Epithelial cell of proximal tubule (primary cell): Measurements from ENCODE around the gene PRDM12. TPM values are rescaled to one million over a fixed set of nuclear protein-coding genes. Genes with fewer than 3 reads are reported as not detected.

Experiments
- DNase-seq: peaks from one replicate; pipeline ENCODE4 v3.0.0-alpha.2; 2011; ENCODE audit warnings: low read depth
- H3K4me3 ChIP-seq: 2 replicates; pipeline ENCODE4 v1.5.1; 2011; ENCODE audit warnings: low read depth, mild to moderate bottlenecking, low read length
- total RNA-seq: library from RNA; depleted of rRNA; stranded (reverse); fragments of >200 nt; gene quantifications from 2 replicates; pipeline ENCODE4 v1.2.3, GENCODE V29; 2015
- TF ChIP-seq, protein P1 (sequence below): conservative IDR thresholded peaks from 2 replicates; pipeline ENCODE4 v1.5.1; 2012; ENCODE audit warnings: low read depth, mild to moderate bottlenecking, low read length

The PRDM12 gene
- total RNA-seq, 1 donor from 2014 or later, result not detected

- H3K4me3 ChIP-seq, result peak overlapping the region; percentile 52
- DNase-seq, result peak; percentile 57
- TF ChIP-seq, protein P1, sequence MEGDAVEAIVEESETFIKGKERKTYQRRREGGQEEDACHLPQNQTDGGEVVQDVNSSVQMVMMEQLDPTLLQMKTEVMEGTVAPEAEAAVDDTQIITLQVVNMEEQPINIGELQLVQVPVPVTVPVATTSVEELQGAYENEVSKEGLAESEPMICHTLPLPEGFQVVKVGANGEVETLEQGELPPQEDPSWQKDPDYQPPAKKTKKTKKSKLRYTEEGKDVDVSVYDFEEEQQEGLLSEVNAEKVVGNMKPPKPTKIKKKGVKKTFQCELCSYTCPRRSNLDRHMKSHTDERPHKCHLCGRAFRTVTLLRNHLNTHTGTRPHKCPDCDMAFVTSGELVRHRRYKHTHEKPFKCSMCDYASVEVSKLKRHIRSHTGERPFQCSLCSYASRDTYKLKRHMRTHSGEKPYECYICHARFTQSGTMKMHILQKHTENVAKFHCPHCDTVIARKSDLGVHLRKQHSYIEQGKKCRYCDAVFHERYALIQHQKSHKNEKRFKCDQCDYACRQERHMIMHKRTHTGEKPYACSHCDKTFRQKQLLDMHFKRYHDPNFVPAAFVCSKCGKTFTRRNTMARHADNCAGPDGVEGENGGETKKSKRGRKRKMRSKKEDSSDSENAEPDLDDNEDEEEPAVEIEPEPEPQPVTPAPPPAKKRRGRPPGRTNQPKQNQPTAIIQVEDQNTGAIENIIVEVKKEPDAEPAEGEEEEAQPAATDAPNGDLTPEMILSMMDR, result no peak
Measured at GRCh38 chr9:130689937-130690700, 25.7 kb downstream of the PRDM12 start.

- TF ChIP-seq, protein P1, result peak; percentile 29
- DNase-seq, result no peak
- no peak overlapping the region for H3K4me3 ChIP-seq
Measured at GRCh38 chr9:130692321-130692720, 27.9 kb downstream of the PRDM12 start.

GRCh38 chr9:130693101-130693425 lies 28.7 kb downstream of the PRDM12 start:
- peak overlapping the region; percentile 81 for H3K4me3 ChIP-seq
- DNase-seq, result no peak
- TF ChIP-seq, protein P1, result no peak

DNA sequence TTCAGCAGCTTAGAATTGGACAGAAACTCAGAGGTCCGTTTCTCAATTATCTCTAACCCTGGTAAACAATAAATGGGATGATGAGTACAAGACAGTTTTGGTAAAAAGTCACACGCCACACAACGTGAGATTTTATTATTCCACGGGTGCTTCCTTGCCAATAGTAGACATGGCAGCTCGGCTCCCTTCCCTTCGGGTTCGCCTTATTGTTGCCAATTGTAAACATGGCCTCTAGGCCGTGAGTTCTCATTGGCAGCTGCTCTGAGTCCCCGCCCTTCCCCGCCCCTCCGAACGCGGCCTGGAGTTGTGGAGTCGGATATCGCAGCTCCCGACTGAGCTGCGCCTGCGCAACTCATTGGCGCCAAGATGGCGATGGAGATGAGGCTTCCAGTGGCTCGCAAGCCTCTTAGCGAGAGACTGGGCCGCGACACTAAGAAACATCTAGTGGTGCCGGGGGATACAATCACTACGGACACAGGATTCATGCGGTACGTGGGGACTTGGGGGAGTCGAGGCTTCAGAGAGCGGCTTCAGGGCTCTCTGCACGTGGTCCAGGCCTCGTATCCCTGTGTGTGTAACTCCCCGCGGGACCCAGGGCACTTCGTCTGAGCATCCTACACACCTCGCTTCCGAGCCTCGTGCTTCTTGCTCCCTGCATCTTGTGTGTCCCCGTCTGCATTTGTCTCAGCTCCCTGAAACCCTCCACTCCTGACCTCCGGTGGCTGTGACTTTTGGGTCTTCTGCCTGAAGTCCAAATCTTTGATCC lies 29.2 kb downstream of the PRDM12 start, which contains the start of gene EXOSC2:
Gene EXOSC2 (plus strand): TSS at position 355 of the 766 bp plus-strand sequence. CDS start 12 bp downstream, at position 367.
- TF ChIP-seq, protein P1, result no peak
- DNase-seq, result peak; percentile 70
- peak within 1 kb of the TSS; percentile 81 for H3K4me3 ChIP-seq

GRCh38 chr9:130694205-130694604 lies 29.8 kb downstream of the PRDM12 start:
- no peak for DNase-seq
- peak overlapping the region; percentile 81 for H3K4me3 ChIP-seq
- TF ChIP-seq, protein P1, result no peak

- no peak for DNase-seq
- no peak overlapping the region for H3K4me3 ChIP-seq
- TF ChIP-seq, protein P1, result no peak
Measured at GRCh38 chr9:130696139-130696650, 31.8 kb downstream of the PRDM12 start.
